Measurements from ENCODE around the gene HCN2.

DNA sequence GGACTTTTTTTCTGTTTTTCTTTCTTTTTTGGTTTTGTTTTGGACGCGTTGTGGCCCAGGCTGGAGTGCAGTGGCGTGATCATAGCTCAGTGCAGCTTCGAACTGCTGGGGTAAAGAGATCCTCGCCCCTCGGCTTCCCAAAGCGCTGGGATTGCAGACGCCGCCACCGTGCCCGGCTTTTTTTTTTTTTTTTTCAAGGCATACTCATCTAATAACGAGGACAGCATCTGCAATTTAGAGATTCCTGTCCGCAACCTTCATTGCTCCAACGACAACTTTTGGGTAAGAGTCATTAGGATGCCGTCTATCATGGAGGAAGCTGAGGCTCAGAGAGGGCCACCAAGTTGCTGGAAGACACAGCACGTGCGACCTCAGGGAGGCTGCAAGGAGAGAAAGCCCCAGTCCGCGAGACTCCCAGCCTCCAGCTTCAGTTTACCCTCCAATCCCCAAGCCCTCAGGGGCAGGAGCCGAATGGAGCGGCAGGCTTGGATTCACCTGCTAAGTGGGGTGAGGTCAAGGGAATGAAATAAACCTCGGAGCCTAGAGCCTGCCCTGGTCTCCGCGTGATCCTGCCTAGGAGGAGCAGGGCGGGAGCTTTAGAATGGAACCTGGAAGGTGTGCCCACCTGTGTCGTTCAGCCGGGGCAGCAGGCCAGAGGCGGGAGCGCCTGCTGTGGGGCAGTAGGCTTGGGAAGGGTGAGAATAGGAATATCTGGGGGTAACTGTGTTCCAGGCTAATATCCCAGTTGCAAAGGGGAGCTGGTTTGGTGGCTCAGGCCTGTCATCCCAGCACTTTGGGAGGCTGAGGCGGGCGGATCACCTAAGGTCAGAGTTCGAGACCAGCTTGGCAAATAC, 44.3 kb downstream of the HCN2 start:
- TF ChIP-seq, protein P1, sequence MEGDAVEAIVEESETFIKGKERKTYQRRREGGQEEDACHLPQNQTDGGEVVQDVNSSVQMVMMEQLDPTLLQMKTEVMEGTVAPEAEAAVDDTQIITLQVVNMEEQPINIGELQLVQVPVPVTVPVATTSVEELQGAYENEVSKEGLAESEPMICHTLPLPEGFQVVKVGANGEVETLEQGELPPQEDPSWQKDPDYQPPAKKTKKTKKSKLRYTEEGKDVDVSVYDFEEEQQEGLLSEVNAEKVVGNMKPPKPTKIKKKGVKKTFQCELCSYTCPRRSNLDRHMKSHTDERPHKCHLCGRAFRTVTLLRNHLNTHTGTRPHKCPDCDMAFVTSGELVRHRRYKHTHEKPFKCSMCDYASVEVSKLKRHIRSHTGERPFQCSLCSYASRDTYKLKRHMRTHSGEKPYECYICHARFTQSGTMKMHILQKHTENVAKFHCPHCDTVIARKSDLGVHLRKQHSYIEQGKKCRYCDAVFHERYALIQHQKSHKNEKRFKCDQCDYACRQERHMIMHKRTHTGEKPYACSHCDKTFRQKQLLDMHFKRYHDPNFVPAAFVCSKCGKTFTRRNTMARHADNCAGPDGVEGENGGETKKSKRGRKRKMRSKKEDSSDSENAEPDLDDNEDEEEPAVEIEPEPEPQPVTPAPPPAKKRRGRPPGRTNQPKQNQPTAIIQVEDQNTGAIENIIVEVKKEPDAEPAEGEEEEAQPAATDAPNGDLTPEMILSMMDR (conservative IDR thresholded peaks at IDR 0.05 in 1 of 2, IDR thresholded peaks at IDR 0.05 in 1 of 2; ENCODE audit: extremely low read depth in 1 of 2, insufficient read depth in 1 of 2, low read depth in 1 of 2, low read length in 2 of 2): no peak
- TF ChIP-seq EZH2 (IDR thresholded peaks at IDR 0.05; ENCODE audit: borderline replicate concordance, low read length): no peak
